Measurements from ENCODE around the gene SMYD3. TPM values are rescaled to one million over a fixed set of nuclear protein-coding genes. Genes with fewer than 3 reads are reported as not detected.

The SMYD3 gene
- total and polyA plus RNA-seq, 9 of the 15 experiments (the other 6 are each of a cell fraction or from before 2014, with no cell fraction given), result 128 to 440 (median 197) TPM

GRCh38 chr1:246113555-246114095, 393.5 kb downstream of the SMYD3 start (continued):
- TF ChIP-seq ZBTB11 (CRISPR knock-in tag; IDR thresholded peaks at IDR 0.05), result no peak
- TF ChIP-seq ZBED1 (IDR thresholded peaks at IDR 0.05), result no peak
- no peak for TF ChIP-seq TCF15 (CRISPR knock-in tag; IDR thresholded peaks at IDR 0.05)
- no peak for TF ChIP-seq ZNF280A (IDR thresholded peaks at IDR 0.05; ENCODE audit: low read depth, partially characterized antibody)
- peak; percentile 90 for TF ChIP-seq SOX6 (IDR thresholded peaks at IDR 0.05)
- TF ChIP-seq TBL1XR1 (IDR thresholded peaks at IDR 0.05; ENCODE audit: low read length in 2 of 2), result peak in 1 of 2 experiments; percentile 93; a peak in 2 of 4 replicates
- peak; percentile 58; the same call in 1 of the 2 replicates for TF ChIP-seq NFATC3 (IDR thresholded peaks at IDR 0.05)
- no peak for TF ChIP-seq ELF2 (CRISPR knock-in tag; IDR thresholded peaks at IDR 0.05)
- TF ChIP-seq FOSL1 (tag; conservative IDR thresholded peaks at IDR 0.05), result no peak; the same call in 1 of the 2 replicates
- TF ChIP-seq CHCHD3 (CRISPR knock-in tag; IDR thresholded peaks at IDR 0.05), result no peak
- TF ChIP-seq ZNF274 (IDR thresholded peaks at IDR 0.05; ENCODE audit: borderline replicate concordance, low read depth, low read length), result no peak
- TF ChIP-seq RBM34 (IDR thresholded peaks at IDR 0.05; ENCODE audit: borderline replicate concordance, insufficient read depth, low read length), result no peak
- TF ChIP-seq FOS (IDR thresholded peaks at IDR 0.05; ENCODE audit: extremely low read depth, insufficient read length), result no peak
- no peak for TF ChIP-seq RBM22 (IDR thresholded peaks at IDR 0.05; ENCODE audit: low read depth, low read length, poor library complexity, severe bottlenecking)
- no peak for TF ChIP-seq KLF6 (CRISPR knock-in tag; IDR thresholded peaks at IDR 0.05; ENCODE audit: borderline replicate concordance)
- TF ChIP-seq SAFB2 (IDR thresholded peaks at IDR 0.05; ENCODE audit: borderline replicate concordance, low read depth, low read length, severe bottlenecking), result no peak
- no peak for TF ChIP-seq CREB3L1 (IDR thresholded peaks at IDR 0.05; ENCODE audit: borderline replicate concordance, low read depth)
- no peak for TF ChIP-seq RBFOX2 (IDR thresholded peaks at IDR 0.05; ENCODE audit: low read depth, low read length)
- no peak for TF ChIP-seq CBX5 (IDR thresholded peaks at IDR 0.05; ENCODE audit: borderline replicate concordance, low read depth)
- TF ChIP-seq ZSCAN32 (CRISPR knock-in tag; IDR thresholded peaks at IDR 0.05), result no peak
- peak; percentile 78 for TF ChIP-seq NFE2 (IDR thresholded peaks at IDR 0.05; ENCODE audit: low read depth)

All from K562 (cell line).